GM21723 (cell line): ENCODE results near the gene MOAP1.
"Not testable (repeated sequence)": the region's sequence is repeated elsewhere in the genome, so short reads cannot be mapped to it uniquely, and the experiment has no call there.

Experiments used
- ATAC-seq: cut with Tn5 transposase; IDR thresholded peaks from one replicate; pipeline ENCODE4 v1.9.1; 2021; ENCODE audit warnings: mild to moderate bottlenecking, moderate library complexity; ENCODE audit not compliant: unreplicated experiment

Gene MOAP1

DNA sequence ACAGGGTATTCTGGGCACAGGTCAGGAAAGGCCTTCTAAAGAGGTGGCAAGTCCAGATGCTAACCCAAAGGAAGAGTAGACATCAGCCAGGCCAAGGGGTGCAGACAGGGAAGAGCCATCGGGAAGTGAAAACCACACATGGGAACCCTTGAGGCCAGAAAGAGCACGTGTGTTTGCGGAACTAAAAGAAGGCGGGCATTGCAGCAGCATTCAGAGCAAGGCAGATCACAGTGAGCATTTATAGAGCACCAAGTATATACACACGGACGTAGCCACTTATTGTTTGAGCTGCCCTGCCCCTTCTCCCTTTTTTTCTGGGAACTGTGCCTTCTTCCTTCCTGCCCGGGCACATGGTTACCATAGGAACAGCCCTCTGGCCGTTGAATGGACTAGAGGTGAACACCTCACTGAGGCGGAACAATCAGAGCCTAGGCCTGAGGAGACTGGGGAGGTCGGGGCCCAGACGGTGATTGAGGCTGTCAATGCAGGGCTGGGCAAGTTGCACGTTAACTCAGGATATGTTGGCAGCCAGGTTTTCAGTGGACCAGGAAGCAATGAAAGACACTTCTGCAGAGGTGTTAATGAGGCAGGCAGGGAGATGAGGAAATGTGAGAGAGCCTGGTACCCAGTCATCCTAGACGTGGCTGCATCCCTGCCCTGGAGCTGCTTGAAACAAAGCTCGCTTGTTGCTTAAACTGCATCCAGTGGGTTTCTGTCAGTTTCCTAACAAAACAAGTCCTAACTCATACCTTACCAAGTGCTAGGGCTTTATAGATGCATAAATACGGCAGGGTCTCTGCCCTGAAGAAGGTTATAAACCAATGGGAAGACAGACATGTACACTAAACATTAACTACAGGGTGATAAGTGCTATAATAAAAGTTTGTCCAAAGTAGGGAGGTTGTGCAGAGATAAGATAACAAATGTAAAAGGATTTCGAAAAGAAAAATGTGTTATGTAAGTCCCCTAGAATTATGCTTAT lies 34.2 kb downstream of the MOAP1 start:
- ATAC-seq = no peak

DNA sequence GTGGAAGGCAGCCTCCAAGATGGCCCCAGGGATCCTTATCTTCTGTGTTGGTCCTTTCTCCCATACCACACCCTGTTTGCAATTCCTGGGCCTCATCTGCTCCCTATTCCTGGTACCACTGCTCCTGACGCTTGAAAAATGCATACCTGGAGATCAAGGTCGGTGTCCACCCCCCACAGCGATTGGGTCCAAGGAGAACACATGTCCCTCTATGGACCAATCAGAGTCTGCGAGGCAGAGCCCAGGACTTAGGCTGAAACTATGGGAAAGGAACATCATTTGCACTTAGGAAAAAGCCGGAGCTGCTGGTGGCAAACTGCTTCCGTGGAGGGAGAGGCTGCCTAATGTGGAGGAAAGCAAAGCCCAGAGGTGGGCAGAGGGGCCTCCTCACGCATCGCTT lies 35.7 kb downstream of the MOAP1 start:
- no peak for ATAC-seq

DNA sequence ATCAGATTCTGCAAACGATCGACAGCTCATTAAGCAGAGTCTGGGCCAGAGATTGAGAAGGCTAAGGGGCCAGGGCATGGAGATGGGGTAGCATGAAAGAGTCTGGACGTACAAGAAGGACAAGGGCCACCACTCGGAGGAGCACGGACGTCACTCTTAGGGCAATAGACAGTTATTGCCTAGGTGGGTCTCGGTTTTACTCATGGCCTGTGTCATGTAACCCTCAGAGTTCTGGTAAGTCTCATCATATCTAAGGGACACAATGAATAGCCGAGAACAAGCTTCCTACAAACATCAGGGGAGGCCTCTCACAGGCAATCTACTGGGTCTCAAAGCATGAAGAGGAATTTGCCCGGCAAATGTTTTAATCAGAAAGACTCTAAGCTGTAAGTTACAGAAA lies 38.6 kb downstream of the MOAP1 start:
- no peak for ATAC-seq

DNA sequence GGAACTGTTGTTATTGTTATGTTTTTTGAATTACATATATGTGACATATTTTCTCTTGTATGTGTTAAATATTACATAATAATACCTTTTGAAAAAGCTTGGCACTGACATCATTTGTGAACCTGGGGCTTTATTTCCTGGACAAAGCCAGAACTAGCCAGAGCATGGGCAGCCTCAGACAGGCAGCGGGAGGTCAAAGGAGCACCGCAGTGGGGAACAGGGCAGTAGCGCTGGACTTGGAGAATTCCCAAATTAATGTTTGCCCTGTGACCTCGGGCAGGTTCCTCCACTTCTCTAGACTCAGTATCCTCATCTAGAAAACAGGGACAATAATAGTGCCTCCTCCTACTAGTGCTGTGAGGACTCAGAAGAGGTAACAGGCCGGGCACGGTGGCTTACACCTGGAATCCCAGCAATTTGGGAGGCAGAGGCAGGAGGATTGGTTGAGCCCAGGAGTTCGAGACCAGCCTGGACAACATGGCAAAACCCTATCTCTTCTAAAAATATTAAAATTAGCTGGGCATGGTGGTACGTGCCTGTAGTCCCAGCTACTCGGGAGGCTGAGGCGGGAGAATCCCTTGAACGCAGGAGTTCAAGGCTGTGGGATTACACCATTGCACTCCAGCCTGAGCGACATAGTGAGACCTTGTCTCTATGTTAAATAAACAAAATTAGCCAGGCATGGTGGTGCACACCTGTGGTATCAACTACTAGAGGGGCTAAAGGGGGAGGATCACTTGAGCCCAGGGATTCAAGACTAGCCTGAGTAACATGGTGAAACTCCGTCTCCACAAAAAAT lies 41.6 kb downstream of the MOAP1 start:
- no peak for ATAC-seq

DNA sequence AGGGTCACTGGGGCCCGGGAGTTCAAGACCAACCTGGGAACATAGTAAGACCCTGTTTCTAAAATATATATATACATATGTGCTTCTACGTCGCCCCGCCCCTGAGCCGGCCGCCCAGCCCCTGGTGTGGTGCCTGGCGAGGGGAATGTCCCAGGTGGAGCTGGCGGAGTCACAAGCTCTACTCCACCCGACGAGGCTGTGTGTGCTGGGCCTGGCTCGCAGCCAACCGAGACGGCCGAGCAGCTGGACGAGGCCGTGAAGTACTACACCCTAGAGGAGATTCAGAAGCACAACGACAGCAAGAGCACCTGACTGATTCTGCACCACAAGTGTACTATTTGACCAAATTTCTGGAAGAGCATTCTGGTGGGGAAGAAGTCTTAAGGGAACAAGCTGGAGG lies 46.8 kb downstream of the MOAP1 start:
- no peak for ATAC-seq

DNA sequence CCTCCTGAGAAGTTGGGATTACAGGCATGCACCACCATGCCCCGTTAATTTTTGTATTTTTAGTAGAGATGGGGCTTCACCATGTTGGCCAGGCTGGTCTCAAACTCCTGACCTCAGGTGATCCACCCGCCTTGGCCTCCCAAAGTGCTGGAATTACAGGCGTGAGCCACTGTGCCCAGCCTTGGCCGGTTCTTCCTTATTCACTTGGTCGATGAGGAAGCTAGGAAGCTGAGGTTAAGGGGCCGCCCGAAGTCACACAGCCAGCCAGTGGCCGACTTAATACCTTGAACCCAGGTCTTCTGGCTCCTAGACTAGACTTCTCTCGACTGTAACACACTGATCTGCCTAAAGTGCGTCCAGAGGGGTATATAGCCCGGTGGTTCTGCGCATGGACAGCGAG lies 48.2 kb downstream of the MOAP1 start:
- ATAC-seq = not testable (repeated sequence)

DNA sequence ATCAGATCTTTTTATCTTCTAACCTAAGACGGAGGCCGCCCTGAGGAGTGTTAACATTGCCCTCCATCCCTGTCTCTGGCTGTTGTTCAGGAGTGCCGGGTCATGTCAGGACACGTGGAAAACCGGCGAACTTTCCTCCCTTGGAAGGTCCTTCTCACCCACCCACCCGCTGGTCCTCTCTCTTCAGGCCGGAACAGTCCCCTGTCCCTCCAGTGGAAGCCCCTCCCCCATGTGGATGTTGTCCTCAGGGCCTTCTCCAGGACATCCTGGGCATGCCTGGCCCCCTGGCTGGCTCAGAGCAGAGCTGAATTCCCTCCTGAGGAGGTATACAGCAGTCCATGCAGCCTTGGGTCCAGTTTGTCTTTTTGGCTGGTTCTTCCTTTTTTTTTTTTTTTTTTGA lies 48.7 kb downstream of the MOAP1 start:
- ATAC-seq = no peak

GRCh38 chr14:93135399-93135798 lies 49.3 kb downstream of the MOAP1 start:
- no peak for ATAC-seq

- ATAC-seq = no peak
Observed at GRCh38 chr14:93133464-93133863, 51.2 kb downstream of the MOAP1 start.

- no peak for ATAC-seq
Observed at GRCh38 chr14:93132472-93133065, 52.1 kb downstream of the MOAP1 start.
